ENCODE data around the gene FYN.

GRCh38 chr6:111849298-111849697 is 24.0 kb downstream of the FYN start:
- TF ChIP-seq POLR2A (IDR thresholded peaks at IDR 0.05) (no peak), CTCF (IDR thresholded peaks at IDR 0.05) (no peak), POLR2AphosphoS5 (IDR thresholded peaks at IDR 0.05; ENCODE audit: insufficient read depth in 1 of 2, low read depth in 1 of 2) (no peak)

Data from vagina (tissue), 2 donors.